ENCODE data around the gene KAZALD1.

The KAZALD1 gene

GRCh38 chr10:101047961-101048892 is 13.6 kb upstream of the KAZALD1 start:
- no peak for DNase-seq

DNA sequence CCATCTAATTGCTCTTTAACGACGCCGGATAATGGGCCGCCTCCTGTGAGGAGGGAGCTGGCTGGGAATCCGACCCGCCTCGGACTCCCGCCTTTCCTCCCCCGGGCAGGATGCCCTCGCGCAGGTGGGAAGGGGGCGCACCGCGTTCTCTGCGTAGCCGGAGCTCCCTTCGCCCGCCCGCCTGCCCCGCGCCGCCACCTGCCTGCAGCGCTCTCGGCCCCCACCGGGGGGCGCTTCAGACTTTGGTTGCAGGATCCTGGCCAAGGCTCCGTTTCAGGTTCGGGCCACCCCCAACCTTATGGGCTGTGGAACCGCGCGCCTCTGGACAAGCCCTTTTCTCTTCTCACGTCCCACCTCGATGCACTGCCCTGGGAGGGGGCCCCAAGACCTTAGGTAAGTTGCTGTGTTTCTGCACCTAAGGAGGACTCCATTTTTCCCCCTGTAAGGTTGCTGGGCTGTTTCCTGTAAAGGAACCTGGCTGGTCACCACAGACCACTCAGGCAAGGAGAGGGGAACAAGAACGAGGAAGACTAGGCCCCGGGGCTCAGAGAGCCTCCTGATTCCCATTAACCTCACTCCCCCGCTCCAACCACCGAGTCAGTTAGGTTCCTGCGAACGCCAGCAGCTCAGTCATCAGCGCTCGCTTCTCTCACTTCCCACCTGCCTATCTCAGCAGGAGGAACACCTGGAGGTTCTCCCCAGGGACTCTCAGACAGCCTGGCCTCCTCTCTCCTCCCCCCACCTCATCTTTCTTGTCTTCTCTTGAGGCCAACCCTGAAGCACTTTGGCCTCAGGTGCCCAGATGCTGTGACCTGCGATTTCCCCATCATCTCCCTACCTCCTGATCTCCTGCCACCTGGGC is 11.3 kb upstream of the KAZALD1 start:
- DNase-seq, result peak; percentile 81

GRCh38 chr10:101052285-101052684 is 9.5 kb upstream of the KAZALD1 start:
- no peak for DNase-seq

DNA sequence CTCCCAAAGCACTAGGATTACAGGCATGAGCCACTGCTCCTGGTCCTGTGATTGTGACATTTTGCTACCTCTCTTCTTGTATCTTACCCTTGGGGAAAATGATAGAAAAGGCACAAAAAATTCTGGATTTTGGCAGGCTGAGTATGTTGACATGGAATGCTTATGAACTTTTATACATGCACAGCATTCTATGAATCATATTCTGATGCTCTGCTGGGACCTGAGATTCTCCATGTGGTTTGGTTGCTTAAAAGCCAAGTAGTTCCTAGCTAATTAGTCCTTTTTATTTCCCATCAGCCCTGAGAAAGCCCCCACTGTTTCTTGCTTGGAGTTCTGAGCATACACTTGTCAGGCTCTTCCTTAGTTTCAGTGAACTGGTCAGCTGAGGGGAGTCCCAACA is 8.3 kb upstream of the KAZALD1 start:
- no peak for DNase-seq

- no peak for DNase-seq
Observed at GRCh38 chr10:101054351-101054750, 7.4 kb upstream of the KAZALD1 start.

DNA sequence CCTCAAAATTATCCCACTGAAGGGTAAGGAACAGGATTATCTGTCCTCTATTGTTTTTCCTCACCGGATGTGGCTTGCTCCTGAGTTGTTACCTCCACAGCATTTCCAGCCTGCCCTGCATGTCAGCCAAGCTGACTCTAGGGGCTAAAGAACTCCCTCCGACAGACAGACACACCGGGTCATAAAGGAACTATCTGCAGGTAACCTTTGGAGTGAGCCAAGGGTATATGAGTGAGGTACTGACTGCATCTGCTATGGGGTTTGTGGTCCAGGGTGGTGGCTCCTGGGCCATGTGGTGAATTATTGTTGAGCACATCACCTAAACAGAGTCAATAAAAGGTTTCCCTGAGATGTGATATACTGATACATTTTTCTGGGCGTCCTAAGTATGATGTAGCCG is 6.9 kb upstream of the KAZALD1 start:
- DNase-seq, result no peak

GRCh38 chr10:101055411-101055810 is 6.4 kb upstream of the KAZALD1 start:
- no peak for DNase-seq

GRCh38 chr10:101056365-101057151 is 5.2 kb upstream of the KAZALD1 start:
- no peak for DNase-seq

- peak; percentile 95 for DNase-seq
Observed at GRCh38 chr10:101060036-101060950, 1.5 kb upstream of the KAZALD1 start.

DNA sequence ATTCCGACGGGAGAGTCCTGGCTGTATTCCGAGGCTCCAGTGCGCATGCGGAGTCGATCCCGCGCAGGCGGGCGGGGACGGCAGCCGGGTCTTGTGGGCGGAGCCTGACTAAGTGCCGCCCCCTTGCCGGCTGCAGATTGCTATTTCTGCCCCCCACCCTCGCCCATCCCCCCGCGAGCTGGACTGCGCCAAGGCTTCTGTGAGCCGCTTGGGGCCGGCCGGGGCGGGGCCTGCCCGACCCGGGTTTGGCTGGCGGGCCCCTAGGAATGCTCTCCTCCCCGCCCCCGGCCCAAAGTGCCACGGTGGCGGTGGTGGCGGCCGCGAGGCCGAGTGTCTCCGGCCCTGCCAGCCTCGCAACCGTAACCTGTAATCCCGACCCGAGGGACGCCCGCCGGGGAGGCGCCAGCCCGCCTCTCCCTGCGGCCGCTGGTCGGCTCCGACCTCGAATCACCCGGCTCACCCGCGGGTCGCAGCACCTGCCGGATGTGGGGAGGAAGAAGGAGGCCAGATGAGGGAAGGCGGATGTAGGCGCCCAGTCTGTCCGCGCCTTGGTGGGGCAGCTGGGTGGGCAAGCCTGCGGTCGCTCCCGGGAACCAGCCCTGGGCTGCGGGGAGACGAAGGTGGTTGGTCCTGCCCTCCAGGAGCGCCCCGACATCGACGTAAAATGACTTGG is 702 bp upstream of the KAZALD1 start:
- peak; percentile 88 for DNase-seq

DNA sequence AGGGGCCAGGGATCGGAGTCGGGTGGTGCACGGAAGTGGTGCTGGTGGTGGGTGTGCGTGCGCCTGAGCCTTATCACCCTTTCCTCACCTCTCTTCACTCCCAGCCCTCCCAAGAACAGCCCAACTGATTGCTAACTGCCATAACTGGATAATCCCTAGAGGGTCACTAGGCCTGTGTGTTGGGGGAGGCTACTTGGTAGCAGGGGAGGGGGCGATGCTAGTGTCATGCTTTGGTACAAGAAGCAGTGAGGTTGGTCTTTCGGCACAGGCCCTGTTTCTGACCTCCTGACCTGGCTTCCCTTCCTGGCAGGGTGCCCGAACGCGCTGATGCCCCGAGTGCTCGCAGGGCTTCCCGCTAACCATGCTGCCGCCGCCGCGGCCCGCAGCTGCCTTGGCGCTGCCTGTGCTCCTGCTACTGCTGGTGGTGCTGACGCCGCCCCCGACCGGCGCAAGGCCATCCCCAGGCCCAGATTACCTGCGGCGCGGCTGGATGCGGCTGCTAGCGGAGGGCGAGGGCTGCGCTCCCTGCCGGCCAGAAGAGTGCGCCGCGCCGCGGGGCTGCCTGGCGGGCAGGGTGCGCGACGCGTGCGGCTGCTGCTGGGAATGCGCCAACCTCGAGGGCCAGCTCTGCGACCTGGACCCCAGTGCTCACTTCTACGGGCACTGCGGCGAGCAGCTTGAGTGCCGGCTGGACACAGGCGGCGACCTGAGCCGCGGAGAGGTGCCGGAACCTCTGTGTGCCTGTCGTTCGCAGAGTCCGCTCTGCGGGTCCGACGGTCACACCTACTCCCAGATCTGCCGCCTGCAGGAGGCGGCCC is 652 bp downstream of the KAZALD1 start:
- peak; percentile 36 for DNase-seq

- no peak for DNase-seq
Observed at GRCh38 chr10:101063050-101063525, 1.3 kb downstream of the KAZALD1 start.

- DNase-seq, result no peak
Observed at GRCh38 chr10:101063548-101064414, 2.0 kb downstream of the KAZALD1 start.

DNA sequence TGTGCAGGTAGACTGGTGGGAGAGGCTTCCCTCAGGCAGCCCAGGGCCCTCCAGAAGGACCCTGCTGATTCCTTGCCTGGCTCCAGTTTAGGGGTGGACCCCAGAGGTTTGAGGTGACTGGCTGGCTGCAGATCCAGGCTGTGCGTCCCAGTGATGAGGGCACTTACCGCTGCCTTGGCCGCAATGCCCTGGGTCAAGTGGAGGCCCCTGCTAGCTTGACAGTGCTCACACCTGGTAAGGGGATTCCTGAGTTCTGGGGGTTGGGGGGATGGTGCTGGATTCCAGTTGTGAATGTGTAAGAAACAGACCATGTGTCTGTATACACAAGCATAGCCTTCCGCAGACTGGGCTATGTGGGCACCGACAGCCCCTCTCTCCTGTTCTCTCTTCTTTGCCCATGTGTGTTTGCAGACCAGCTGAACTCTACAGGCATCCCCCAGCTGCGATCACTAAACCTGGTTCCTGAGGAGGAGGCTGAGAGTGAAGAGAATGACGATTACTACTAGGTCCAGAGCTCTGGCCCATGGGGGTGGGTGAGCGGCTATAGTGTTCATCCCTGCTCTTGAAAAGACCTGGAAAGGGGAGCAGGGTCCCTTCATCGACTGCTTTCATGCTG is 2.7 kb downstream of the KAZALD1 start:
- no peak for DNase-seq

DNA sequence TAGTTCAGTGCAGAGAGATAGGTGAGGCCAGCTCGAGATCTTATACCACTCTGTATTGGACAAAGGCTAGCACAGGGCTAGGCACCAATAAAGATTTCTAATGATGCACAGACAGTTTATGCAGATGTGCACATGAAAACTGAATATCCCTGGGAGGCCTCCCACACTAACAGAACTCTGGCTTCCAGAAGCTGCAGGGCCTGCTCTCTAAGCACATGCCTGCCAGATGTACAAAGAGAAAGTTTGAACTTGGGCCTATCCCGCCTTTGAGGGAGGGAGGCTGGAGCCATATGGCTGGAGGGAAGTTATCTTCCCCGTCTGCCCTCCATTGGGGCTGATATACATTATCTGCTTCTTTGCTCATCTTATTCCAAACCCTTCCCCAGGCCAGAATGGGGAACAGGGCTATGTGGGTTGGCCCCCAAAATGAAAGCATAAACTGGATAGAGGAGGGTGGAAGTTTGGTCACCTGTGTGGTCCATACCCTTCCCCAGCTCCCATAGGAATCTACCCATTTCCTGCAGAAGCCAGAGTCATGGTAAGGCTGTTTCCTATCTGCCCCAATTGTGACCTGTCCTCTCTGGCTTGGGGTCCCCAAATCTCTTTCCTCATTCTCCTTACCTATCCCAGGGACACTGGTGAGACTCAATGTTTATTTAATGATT is 3.8 kb downstream of the KAZALD1 start:
- no peak for DNase-seq

- peak; percentile 35 for DNase-seq
Observed at GRCh38 chr10:101066146-101066895, 4.5 kb downstream of the KAZALD1 start.

DNA sequence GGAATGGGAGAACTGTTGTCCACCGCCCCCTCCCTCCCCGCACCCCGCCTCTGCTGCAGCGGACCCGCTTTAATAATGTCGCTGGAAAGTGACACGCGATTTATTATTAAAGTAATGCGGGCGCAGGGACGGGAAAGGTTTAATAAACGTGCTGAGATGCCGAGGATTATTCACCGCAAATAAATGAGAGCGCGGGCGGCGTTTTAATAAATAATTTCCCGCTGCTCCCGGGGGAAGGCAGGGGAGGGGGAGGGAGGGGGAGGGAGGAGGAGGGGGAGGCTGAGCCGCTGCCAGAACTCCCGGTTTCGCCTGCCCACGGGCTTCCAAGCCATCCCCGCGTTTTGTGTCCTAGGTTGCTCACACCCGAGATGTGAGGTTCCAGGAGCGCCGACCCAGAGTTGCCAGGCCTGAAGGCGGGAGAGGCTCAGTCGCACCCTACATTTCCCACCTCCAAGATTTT is 5.1 kb downstream of the KAZALD1 start:
- no peak for DNase-seq

Data from T-helper 9 cell (primary cell).